ENCODE data around the gene APEH. TPM values are rescaled to one million over a fixed set of nuclear protein-coding genes. Genes with fewer than 3 reads are reported as not detected.

The APEH gene
- total RNA-seq, 1 experiment from 2014 or later, result 246 TPM

DNA sequence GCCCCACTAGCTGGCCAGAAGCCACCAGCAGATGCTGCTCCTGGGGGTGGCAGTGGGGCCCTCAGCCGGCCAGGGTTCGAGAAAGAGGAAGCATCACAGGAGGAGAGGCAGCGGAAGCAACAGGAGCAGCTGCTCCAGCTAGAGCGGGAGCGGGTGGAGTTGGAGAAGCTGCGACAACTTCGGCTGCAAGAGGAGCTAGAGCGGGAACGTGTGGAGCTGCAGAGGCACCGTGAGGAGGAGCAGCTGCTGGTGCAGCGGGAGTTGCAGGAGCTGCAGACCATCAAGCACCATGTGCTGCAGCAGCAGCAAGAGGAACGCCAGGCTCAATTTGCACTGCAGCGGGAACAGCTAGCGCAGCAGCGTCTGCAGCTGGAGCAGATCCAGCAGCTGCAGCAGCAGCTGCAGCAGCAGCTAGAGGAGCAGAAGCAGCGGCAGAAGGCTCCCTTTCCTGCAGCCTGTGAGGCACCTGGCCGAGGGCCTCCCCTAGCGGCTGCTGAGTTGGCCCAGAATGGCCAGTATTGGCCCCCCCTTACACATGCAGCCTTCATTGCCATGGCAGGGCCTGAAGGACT lies 17.5 kb upstream of the APEH start:
- Histone ChIP-seq H3K27ac (ENCODE audit: low read depth, low read length) (no peak overlapping the region), H3K4me3 (replicated peaks in 1 of 2; ENCODE audit: low read depth in 1 of 2, low read length in 2 of 2) (no peak overlapping the region), H3K36me3 (ENCODE audit: control insufficient read depth in 1 of 2, insufficient read depth in 2 of 2, low read length in 2 of 2) (no peaks in the 10 kb centered on the region), H3K9me2 (ENCODE audit: insufficient read depth) (no peaks in the 10 kb centered on the region), H3K9me3 (ENCODE audit: control insufficient read depth in 1 of 2, insufficient read depth in 1 of 2, low read depth in 1 of 2, low read length in 2 of 2) (no peaks in the 10 kb centered on the region), H3K4me2 (ENCODE audit: low read length) (no peak overlapping the region), H4K20me1 (ENCODE audit: insufficient read depth) (no peaks in the 10 kb centered on the region), H2AFZ (ENCODE audit: low read depth, low read length, poor library complexity, severe bottlenecking) (no peak overlapping the region), H3K79me2 (ENCODE audit: insufficient read depth, low read length) (no peaks in the 10 kb centered on the region), H3K9ac (ENCODE audit: low read length) (no peak overlapping the region), H3K27me3 (ENCODE audit: insufficient read depth, low read length) (no peaks in the 10 kb centered on the region), H3K4me1 (ENCODE audit: control insufficient read depth in 1 of 2, insufficient read depth in 2 of 2, low read length in 2 of 2) (peaks cover 0 to 5% of the 10 kb centered on the region in 2 experiments; a peak in 1 of 4 replicates)
- CTCF ChIA-PET, result no interaction called here
- no peak for DNase-seq (ENCODE audit: low read depth, low spot score)
- POLR2A ChIA-PET, result no interaction called here
- no TSS peak for BruUV-seq (replicated peaks)
- RAD21 ChIA-PET (ENCODE audit: low non-redundant PET in 1 of 2, low total read pairs in 2 of 2, uncharacterized antibody in 2 of 2, unreplicated experiment in 2 of 2), result no interaction called here
- TF ChIP-seq ELF1 (IDR thresholded peaks at IDR 0.05; ENCODE audit: borderline replicate concordance, low read depth) (no peak), CEBPB (IDR thresholded peaks at IDR 0.05; ENCODE audit: low read depth) (no peak), FOSL1 (IDR thresholded peaks at IDR 0.05; ENCODE audit: low read depth) (no peak), RAD21 (IDR thresholded peaks at IDR 0.05; ENCODE audit: low read depth) (no peak), POLR2AphosphoS5 (IDR thresholded peaks at IDR 0.05; ENCODE audit: low read depth, low read length) (no peak), JUND (IDR thresholded peaks at IDR 0.05) (no peak), SIN3A (IDR thresholded peaks at IDR 0.05; ENCODE audit: low read depth) (no peak), ATF3 (IDR thresholded peaks at IDR 0.05) (no peak), CBX3 (IDR thresholded peaks at IDR 0.05; ENCODE audit: low read depth) (no peak), SP1 (IDR thresholded peaks at IDR 0.05; ENCODE audit: low read depth) (no peak), EGR1 (IDR thresholded peaks at IDR 0.05; ENCODE audit: low read depth) (no peak), ZNF274 (IDR thresholded peaks at IDR 0.05; ENCODE audit: low read depth, low read length) (no peak), ZFX (IDR thresholded peaks at IDR 0.05) (no peak)
- TF ChIP-seq, protein P1, sequence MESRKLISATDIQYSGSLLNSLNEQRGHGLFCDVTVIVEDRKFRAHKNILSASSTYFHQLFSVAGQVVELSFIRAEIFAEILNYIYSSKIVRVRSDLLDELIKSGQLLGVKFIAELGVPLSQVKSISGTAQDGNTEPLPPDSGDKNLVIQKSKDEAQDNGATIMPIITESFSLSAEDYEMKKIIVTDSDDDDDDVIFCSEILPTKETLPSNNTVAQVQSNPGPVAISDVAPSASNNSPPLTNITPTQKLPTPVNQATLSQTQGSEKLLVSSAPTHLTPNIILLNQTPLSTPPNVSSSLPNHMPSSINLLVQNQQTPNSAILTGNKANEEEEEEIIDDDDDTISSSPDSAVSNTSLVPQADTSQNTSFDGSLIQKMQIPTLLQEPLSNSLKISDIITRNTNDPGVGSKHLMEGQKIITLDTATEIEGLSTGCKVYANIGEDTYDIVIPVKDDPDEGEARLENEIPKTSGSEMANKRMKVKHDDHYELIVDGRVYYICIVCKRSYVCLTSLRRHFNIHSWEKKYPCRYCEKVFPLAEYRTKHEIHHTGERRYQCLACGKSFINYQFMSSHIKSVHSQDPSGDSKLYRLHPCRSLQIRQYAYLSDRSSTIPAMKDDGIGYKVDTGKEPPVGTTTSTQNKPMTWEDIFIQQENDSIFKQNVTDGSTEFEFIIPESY (IDR thresholded peaks at IDR 0.05; ENCODE audit: extremely low read depth, insufficient replicate concordance, low read length), result no peak
- TF ChIP-seq, protein P2, sequence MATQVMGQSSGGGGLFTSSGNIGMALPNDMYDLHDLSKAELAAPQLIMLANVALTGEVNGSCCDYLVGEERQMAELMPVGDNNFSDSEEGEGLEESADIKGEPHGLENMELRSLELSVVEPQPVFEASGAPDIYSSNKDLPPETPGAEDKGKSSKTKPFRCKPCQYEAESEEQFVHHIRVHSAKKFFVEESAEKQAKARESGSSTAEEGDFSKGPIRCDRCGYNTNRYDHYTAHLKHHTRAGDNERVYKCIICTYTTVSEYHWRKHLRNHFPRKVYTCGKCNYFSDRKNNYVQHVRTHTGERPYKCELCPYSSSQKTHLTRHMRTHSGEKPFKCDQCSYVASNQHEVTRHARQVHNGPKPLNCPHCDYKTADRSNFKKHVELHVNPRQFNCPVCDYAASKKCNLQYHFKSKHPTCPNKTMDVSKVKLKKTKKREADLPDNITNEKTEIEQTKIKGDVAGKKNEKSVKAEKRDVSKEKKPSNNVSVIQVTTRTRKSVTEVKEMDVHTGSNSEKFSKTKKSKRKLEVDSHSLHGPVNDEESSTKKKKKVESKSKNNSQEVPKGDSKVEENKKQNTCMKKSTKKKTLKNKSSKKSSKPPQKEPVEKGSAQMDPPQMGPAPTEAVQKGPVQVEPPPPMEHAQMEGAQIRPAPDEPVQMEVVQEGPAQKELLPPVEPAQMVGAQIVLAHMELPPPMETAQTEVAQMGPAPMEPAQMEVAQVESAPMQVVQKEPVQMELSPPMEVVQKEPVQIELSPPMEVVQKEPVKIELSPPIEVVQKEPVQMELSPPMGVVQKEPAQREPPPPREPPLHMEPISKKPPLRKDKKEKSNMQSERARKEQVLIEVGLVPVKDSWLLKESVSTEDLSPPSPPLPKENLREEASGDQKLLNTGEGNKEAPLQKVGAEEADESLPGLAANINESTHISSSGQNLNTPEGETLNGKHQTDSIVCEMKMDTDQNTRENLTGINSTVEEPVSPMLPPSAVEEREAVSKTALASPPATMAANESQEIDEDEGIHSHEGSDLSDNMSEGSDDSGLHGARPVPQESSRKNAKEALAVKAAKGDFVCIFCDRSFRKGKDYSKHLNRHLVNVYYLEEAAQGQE (IDR thresholded peaks at IDR 0.05; ENCODE audit: low read depth), result no peak
- intact Hi-C loops (cut with micrococcal nuclease), result no loop called here
- no peak for ATAC-seq

Measured in HCT116 (cell line).